ENCODE results near the gene RNF34. TPM values are rescaled to one million over a fixed set of nuclear protein-coding genes. Genes with fewer than 3 reads are reported as not detected.

The RNF34 gene
- total RNA-seq, 4 donors from 2014 or later, result 29.5 to 56.6 (median 35.5) TPM

DNA sequence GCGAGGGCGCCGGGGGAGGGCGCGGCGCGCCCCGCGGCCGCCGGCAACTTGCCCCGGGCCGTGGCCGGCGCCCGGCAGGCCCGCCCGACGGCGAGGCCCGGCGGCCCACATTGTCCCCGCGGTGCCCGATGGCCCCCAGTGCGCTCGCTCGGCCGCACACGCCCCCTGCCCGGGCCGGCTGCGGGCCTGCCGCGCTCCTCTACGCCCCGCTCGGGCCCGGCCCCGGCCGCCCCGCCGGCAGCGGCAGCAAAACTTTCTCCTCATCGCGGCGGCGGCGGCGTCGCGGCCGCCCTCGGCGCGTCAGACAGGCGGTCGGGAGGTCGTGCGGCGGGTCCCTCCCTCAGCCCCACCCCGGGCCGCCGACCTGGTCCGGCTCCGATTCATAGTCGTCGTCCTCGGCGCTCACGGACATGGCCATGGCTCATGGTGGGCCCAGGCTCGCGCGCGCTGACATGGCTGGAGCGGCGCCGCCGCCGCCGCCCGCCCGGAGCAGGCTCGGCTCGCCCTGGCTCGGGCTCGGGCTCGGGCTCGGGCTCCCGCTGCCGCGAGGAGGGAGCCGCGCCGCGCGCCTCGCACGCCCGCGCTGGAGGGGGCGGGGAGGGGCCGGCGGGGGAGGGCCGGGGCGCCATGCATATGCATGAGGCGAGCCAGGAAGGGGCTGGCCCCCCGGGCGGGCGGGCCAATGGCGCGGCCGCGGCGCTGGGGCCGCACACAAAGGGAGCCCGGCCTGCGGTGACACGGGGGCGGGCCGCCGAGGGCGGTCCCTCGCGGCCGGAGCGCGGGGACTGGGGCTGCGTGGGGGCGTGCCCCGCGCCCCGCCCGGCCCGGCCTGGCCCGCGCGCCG lies 67.1 kb downstream of the RNF34 start:
- DNase-seq (ENCODE audit: low spot score) (peak; percentile 48), ATAC-seq (ENCODE audit: low FRiP score) (peak; percentile 92)
- TF ChIP-seq, protein P1, sequence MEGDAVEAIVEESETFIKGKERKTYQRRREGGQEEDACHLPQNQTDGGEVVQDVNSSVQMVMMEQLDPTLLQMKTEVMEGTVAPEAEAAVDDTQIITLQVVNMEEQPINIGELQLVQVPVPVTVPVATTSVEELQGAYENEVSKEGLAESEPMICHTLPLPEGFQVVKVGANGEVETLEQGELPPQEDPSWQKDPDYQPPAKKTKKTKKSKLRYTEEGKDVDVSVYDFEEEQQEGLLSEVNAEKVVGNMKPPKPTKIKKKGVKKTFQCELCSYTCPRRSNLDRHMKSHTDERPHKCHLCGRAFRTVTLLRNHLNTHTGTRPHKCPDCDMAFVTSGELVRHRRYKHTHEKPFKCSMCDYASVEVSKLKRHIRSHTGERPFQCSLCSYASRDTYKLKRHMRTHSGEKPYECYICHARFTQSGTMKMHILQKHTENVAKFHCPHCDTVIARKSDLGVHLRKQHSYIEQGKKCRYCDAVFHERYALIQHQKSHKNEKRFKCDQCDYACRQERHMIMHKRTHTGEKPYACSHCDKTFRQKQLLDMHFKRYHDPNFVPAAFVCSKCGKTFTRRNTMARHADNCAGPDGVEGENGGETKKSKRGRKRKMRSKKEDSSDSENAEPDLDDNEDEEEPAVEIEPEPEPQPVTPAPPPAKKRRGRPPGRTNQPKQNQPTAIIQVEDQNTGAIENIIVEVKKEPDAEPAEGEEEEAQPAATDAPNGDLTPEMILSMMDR (IDR thresholded peaks at IDR 0.05), result no peak

DNA sequence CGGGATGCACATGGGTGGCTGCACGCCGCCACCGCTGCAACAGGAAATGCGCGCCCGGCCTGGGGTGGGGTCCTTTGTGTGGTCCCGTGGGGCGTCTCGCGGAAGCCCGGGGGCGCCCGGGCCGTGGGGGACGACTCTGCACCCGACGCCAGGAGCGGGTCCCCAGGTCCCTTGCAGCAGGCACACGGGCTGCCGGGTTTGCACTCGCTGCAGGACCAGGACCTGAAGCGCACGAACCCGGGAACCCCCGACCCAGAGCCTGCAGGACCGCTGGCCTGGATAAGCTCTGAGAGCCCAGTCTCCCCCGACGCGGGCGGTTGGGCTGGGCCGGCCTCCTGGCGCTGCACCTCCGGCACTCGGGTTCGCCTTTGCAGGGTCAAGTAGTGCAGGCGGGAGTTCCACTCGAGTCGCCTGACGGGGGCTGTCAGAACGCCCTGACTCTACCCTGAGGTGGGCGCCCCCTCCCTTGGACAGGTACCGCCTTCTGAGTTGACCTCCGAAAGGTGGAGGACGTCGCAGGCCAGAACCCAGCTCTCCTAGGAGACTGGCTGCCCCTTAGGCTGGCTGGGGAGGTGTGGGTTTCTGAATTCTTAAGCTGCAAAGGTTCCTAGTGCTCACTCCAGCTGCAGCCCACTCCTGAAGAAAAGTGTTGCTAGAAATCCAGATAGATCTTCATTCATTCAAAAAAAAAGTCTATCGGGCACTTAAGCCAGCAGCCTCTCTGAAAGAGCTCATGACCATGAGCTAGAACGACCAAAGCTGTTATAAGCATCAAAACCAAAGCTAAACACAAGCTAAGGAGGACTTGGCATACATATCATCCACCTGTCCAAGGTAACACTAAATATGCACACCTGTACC lies 68.0 kb downstream of the RNF34 start:
- ATAC-seq (ENCODE audit: low FRiP score), result peak; percentile 38
- DNase-seq (ENCODE audit: low spot score), result no peak
- TF ChIP-seq, protein P1 (IDR thresholded peaks at IDR 0.05), result no peak

DNA sequence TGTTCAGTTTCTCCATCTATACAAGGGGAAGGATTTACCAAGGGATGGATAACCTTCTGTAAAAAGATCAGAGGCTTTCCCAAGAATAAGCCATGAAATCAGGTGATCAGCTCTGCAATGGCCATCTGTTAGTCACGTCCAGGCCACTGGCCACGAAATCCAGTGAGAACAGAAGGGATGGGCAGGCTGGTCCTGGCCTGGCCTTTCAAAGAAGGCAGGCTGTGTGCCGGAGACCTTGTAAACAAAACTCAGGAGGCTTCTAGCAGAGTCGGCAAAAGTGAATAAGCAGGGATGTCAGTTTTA lies 68.5 kb downstream of the RNF34 start:
- ATAC-seq (ENCODE audit: low FRiP score) (no peak), DNase-seq (ENCODE audit: low spot score) (no peak)
- TF ChIP-seq, protein P1 (IDR thresholded peaks at IDR 0.05), result no peak

DNA sequence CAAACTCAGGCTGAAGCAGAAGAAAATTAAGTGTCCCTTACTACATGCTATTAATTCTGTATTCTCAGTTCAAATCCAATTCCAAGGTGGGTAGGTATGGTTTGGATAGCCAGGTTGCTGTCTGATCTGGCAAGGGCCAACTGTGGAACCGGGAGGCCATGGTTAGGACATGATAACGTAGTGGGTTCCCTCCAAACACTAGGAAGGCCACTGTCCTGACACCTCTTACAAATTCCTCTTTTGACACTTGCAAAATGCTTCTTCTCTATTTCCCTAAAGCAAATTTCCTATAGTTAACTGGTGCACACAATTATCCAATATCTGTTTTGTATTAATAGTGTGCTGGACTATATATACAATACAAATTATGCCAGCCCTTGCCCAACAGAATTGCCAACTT lies 70.8 kb downstream of the RNF34 start:
- TF ChIP-seq, protein P1 (IDR thresholded peaks at IDR 0.05), result no peak
- ATAC-seq (ENCODE audit: low FRiP score) (no peak), DNase-seq (ENCODE audit: low spot score) (no peak)

DNA sequence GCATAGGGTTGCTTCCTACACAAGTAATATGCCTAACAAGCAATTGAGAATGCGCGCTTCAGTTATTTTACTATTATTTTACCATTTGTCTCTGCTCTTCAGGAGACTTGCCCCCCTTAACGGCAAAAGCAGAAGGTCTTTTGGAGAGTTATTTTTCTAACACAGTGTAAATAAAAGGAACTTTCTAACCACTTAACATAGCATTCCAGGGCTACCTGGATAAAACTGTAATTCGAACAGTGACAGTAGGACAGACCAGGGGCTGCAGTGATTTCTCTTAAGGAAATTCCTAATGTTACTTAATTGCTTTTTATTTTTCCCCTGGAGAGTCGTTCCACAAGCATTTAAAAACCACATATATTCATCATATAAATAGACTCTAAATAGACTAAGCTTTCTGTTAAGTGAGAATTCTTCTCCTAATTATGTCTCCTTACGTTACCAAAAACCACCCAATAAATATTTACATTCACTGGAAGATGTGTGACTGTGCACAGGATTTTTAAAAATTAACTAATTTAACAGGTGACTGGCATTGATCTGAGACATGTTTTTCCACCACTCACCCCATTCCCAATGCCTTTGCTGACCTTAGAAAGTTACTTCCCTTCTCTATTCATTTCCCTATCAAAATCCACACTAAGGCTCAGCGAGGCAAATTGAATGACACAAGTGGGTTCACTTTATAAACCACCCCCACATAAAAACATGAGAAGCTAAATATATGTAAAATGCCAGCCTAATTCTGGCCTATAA lies 72.4 kb downstream of the RNF34 start:
- TF ChIP-seq, protein P1 (IDR thresholded peaks at IDR 0.05), result no peak
- DNase-seq (ENCODE audit: low spot score) (no peak), ATAC-seq (ENCODE audit: low FRiP score) (no peak)

Other genes with a start within 250 kb of the RNF34 start
- 100 to 1,000 TPM in 1 of 4 donors, 10 to 100 TPM in 3; 46.3 to 107 (median 65.3) TPM for gene P2RX4, start 190.0 kb upstream of the RNF34 start, total RNA-seq
- 10 to 100 TPM; 24.9 to 58.2 (median 38.5) TPM for gene CAMKK2, start 103.4 kb upstream of the RNF34 start, total RNA-seq
- 100 to 1,000 TPM in 2 of 4 donors, 10 to 100 TPM in 2; 88.2 to 154 (median 101) TPM for gene ANAPC5, start 47.7 kb upstream of the RNF34 start, total RNA-seq
- gene KDM2B, start 180.9 kb downstream of the RNF34 start, total RNA-seq, result 10 to 100 TPM; 14.8 to 27.0 (median 16.7) TPM
- 10 to 100 TPM in 2 of 4 donors, 1 to 10 TPM in 2; 6.8 to 15.4 (median 10.7) TPM for gene ORAI1, start 226.4 kb downstream of the RNF34 start, total RNA-seq